ENCODE results near the gene TBCD.

DNA sequence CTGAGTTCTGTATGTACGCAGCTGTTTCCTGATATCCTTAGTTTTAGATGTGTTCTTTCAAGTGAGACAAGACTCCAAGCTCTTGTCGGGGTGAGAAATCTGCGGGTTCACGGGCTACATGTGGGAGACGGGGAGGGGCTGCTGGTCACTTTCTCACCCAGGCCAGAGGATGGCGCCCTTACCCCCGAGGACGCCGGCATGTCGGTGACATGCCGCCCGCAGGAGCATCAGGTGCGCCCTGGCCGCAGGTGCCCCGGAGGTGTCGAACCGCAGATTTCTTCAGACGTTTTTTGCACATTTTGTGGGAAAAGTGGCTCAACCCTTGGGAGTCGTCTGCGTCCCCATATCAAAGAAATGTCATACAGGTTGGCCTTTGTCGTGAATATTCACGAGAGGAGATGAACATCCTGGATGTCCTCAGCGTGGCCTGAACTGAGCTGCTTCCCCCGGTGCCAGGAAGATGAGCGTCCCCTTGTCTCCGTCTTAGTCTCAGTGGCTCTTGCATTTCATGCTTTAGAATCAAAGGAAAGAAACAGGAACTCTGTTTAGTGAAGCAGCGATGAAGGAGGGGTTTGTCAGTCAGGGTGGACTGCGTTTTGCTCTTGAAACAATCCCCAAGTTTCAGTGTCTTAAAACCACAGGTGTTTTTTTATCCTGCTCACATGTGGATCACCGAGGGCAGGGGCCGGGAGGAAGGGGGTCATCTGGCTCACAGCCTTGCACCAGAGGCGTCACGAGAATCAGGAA, 163.3 kb downstream of the TBCD start:
- TF ChIP-seq SMARCB1 (IDR thresholded peaks at IDR 0.05; ENCODE audit: insufficient read length, low read depth): no peak
- TF ChIP-seq, protein P1, sequence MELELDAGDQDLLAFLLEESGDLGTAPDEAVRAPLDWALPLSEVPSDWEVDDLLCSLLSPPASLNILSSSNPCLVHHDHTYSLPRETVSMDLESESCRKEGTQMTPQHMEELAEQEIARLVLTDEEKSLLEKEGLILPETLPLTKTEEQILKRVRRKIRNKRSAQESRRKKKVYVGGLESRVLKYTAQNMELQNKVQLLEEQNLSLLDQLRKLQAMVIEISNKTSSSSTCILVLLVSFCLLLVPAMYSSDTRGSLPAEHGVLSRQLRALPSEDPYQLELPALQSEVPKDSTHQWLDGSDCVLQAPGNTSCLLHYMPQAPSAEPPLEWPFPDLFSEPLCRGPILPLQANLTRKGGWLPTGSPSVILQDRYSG (tag; conservative IDR thresholded peaks at IDR 0.05; ENCODE audit: low read depth): no peak
- TF ChIP-seq, protein P2, sequence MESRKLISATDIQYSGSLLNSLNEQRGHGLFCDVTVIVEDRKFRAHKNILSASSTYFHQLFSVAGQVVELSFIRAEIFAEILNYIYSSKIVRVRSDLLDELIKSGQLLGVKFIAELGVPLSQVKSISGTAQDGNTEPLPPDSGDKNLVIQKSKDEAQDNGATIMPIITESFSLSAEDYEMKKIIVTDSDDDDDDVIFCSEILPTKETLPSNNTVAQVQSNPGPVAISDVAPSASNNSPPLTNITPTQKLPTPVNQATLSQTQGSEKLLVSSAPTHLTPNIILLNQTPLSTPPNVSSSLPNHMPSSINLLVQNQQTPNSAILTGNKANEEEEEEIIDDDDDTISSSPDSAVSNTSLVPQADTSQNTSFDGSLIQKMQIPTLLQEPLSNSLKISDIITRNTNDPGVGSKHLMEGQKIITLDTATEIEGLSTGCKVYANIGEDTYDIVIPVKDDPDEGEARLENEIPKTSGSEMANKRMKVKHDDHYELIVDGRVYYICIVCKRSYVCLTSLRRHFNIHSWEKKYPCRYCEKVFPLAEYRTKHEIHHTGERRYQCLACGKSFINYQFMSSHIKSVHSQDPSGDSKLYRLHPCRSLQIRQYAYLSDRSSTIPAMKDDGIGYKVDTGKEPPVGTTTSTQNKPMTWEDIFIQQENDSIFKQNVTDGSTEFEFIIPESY (CRISPR knock-in tag; IDR thresholded peaks at IDR 0.05): no peak
- TF ChIP-seq, protein P3, sequence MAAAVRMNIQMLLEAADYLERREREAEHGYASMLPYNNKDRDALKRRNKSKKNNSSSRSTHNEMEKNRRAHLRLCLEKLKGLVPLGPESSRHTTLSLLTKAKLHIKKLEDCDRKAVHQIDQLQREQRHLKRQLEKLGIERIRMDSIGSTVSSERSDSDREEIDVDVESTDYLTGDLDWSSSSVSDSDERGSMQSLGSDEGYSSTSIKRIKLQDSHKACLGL (CRISPR knock-in tag; IDR thresholded peaks at IDR 0.05; ENCODE audit: borderline replicate concordance, poor library complexity, severe bottlenecking): no peak
- TF ChIP-seq ZSCAN29 (IDR thresholded peaks at IDR 0.05): no peak
- TF ChIP-seq NFE2 (IDR thresholded peaks at IDR 0.05; ENCODE audit: low read depth): no peak
- TF ChIP-seq, protein P4, sequence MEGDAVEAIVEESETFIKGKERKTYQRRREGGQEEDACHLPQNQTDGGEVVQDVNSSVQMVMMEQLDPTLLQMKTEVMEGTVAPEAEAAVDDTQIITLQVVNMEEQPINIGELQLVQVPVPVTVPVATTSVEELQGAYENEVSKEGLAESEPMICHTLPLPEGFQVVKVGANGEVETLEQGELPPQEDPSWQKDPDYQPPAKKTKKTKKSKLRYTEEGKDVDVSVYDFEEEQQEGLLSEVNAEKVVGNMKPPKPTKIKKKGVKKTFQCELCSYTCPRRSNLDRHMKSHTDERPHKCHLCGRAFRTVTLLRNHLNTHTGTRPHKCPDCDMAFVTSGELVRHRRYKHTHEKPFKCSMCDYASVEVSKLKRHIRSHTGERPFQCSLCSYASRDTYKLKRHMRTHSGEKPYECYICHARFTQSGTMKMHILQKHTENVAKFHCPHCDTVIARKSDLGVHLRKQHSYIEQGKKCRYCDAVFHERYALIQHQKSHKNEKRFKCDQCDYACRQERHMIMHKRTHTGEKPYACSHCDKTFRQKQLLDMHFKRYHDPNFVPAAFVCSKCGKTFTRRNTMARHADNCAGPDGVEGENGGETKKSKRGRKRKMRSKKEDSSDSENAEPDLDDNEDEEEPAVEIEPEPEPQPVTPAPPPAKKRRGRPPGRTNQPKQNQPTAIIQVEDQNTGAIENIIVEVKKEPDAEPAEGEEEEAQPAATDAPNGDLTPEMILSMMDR (IDR thresholded peaks at IDR 0.05 in 2 of 3, conservative IDR thresholded peaks at IDR 0.05 in 1 of 3; ENCODE audit: insufficient read depth in 2 of 3, low read depth in 1 of 3, low read length in 3 of 3): peak in 2 of 3 experiments; percentile 25 to 43; a peak in 3 of 6 replicates
- TF ChIP-seq SMC3 (conservative IDR thresholded peaks at IDR 0.05; ENCODE audit: insufficient read depth, low read depth, low read length): no peak
- no peak for TF ChIP-seq MIER1 (IDR thresholded peaks at IDR 0.05; ENCODE audit: low read depth)
- no peak for TF ChIP-seq SP2 (IDR thresholded peaks at IDR 0.05; ENCODE audit: extremely low read depth, low read depth, low read length, poor library complexity, severe bottlenecking)
- TF ChIP-seq ZNF3 (CRISPR knock-in tag; IDR thresholded peaks at IDR 0.05): no peak
- TF ChIP-seq, protein P5, sequence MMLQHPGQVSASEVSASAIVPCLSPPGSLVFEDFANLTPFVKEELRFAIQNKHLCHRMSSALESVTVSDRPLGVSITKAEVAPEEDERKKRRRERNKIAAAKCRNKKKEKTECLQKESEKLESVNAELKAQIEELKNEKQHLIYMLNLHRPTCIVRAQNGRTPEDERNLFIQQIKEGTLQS (IDR thresholded peaks at IDR 0.05): no peak
- TF ChIP-seq, protein P5 (CRISPR knock-in tag; conservative IDR thresholded peaks at IDR 0.05): no peak
- TF ChIP-seq CBFA2T2 (conservative IDR thresholded peaks at IDR 0.05): no peak
